MM.1S (cell line): ENCODE data around the gene XRRA1.

Experiments
- CTCF ChIP-seq: fragments of 300-600 bp; sonication (generic); IDR thresholded peaks from 2 replicates; pipeline ENCODE4 v1.5.1; 2016; ENCODE audit warnings: antibody characterized with exemption, low read length, mixed read lengths
- EZH2phosphoT487 ChIP-seq: fragments of 300-600 bp; sonication (generic); IDR thresholded peaks from 2 replicates; pipeline ENCODE4 v1.6.1; 2018; ENCODE audit warnings: antibody characterized with exemption, low read length

GRCh38 chr11:74988541-74989259 lies 39.8 kb upstream of the XRRA1 start, which contains the start of gene NEU3:
- no peak for TF ChIP-seq CTCF
- no peak for TF ChIP-seq EZH2phosphoT487
